Stimulated activated CD4-positive, alpha-beta T cell treated with anti-CD3 and anti-CD28 coated beads, Interleukin-15, amount 100 ng/mL, for 48 hours (primary cell): ENCODE data around the gene CARS2.
A peak's percentile ranks its signal among the peaks of the same experiment; 100 is the strongest.
"Not testable (repeated sequence)": the region's sequence is repeated elsewhere in the genome, so short reads cannot be mapped to it uniquely, and the experiment has no call there.

ENCODE experiments used
- DNase-seq, 2 donors: peaks; one replicate each; pipeline ENCODE4 v3.0.0-alpha.2; 2020; ENCODE audit warnings: low read depth in 2 of 2

Gene CARS2

GRCh38 chr13:110705826-110706569, at the start of gene CARS2:
CARS2 (minus strand) TSS chr13:110706116; CDS start chr13:110706093, 23 bp downstream.
- peak; percentile 91 to 92 for DNase-seq

GRCh38 chr13:110748271-110748670, 42.4 kb upstream of the CARS2 start:
- no peak for DNase-seq

GRCh38 chr13:110746438-110746837, 40.5 kb upstream of the CARS2 start:
- DNase-seq, result no peak

- DNase-seq, result no peak
Measured at GRCh38 chr13:110743687-110744086, 37.8 kb upstream of the CARS2 start.

GRCh38 chr13:110737555-110737954, 31.6 kb upstream of the CARS2 start:
- DNase-seq, result no peak

GRCh38 chr13:110734561-110734960, 28.6 kb upstream of the CARS2 start:
- DNase-seq, result no peak

- DNase-seq, result no peak
Measured at GRCh38 chr13:110731072-110731471, 25.2 kb upstream of the CARS2 start.

- DNase-seq, result peak; percentile 58 to 66
Measured at GRCh38 chr13:110726726-110727125, 20.8 kb upstream of the CARS2 start.

GRCh38 chr13:110726153-110726552, 20.2 kb upstream of the CARS2 start:
- DNase-seq, result not testable (repeated sequence)

GRCh38 chr13:110723598-110723997, 17.7 kb upstream of the CARS2 start:
- DNase-seq, result no peak

- DNase-seq, result no peak
Measured at GRCh38 chr13:110722971-110723370, 17.1 kb upstream of the CARS2 start.

GRCh38 chr13:110719036-110719710, 13.3 kb upstream of the CARS2 start:
- no peak for DNase-seq

- DNase-seq, result no peak
Measured at GRCh38 chr13:110716247-110716515, 10.3 kb upstream of the CARS2 start.

- DNase-seq, result peak; percentile 93
Measured at GRCh38 chr13:110715395-110716246, 9.7 kb upstream of the CARS2 start.

GRCh38 chr13:110714797-110715394, 9.0 kb upstream of the CARS2 start:
- peak in 1 of 2 donors; percentile 16 for DNase-seq

GRCh38 chr13:110713981-110714796, 8.3 kb upstream of the CARS2 start:
- DNase-seq, result peak; percentile 50 to 54

GRCh38 chr13:110713642-110713952, 7.7 kb upstream of the CARS2 start, which contains the start of gene ING1:
ING1 (plus strand) TSS chr13:110713700; CDS start chr13:110714150, 450 bp downstream.
- DNase-seq, result no peak

- peak; percentile 98 to 99 for DNase-seq
Measured at GRCh38 chr13:110712849-110713641, 7.1 kb upstream of the CARS2 start.

GRCh38 chr13:110712081-110712848, 6.3 kb upstream of the CARS2 start:
- peak; percentile 73 to 83 for DNase-seq
